HCT116 (cell line): Measurements from ENCODE around the gene SZRD1.

ENCODE experiments used
- EZH2 ChIP-seq: fragments of 200-600 bp; sonication (generic); IDR thresholded peaks from 2 replicates; pipeline ENCODE4 v1.6.1; 2017; ENCODE audit warnings: antibody characterized with exemption, mixed run types
- EZH2phosphoT487 ChIP-seq: fragments of 200-600 bp; IDR thresholded peaks from 2 replicates; pipeline ENCODE4 v1.6.1; 2018; ENCODE audit warnings: antibody characterized with exemption, borderline replicate concordance
- POLR2A ChIP-seq: IDR thresholded peaks from 2 replicates; pipeline ENCODE4 v1.7.0; 2011; ENCODE audit warnings: borderline replicate concordance; ENCODE audit not compliant: insufficient read depth, insufficient read length; ENCODE audit errors: extremely low read depth
- POLR2AphosphoS5 ChIP-seq: IDR thresholded peaks from 2 replicates; pipeline ENCODE4 v1.6.1; 2011; ENCODE audit warnings: mild to moderate bottlenecking, low read depth, low read length, moderate library complexity
- ZFX ChIP-seq: fragments of 450-650 bp; IDR thresholded peaks from 2 replicates; pipeline ENCODE4 v1.6.1; 2017
- TF ChIP-seq, protein P1 (sequence below): IDR thresholded peaks from 2 replicates; pipeline ENCODE4 v1.6.1; 2012
- TF ChIP-seq, protein P2 (sequence below), 3 experiments: fragments of 200-600 bp in 1 of 3; sonication (generic) in 1 of 3; IDR thresholded peaks in 2 of 3; conservative IDR thresholded peaks in 1 of 3; 2 replicates each; pipeline ENCODE4 v1.5.1; 2012 to 2017; ENCODE audit warnings: low read depth in 2 of 3, low read length in 2 of 3, antibody characterized with exemption in 1 of 3, borderline replicate concordance in 1 of 3, control low read depth in 1 of 3, mild to moderate bottlenecking in 1 of 3, mixed read lengths in 1 of 3, mixed run types in 1 of 3, moderate library complexity in 1 of 3; ENCODE audit not compliant: insufficient read depth in 1 of 3
- TF ChIP-seq, protein P3 (sequence below): IDR thresholded peaks from 2 replicates; pipeline ENCODE4 v1.6.1; 2012; ENCODE audit warnings: low read depth

DNA sequence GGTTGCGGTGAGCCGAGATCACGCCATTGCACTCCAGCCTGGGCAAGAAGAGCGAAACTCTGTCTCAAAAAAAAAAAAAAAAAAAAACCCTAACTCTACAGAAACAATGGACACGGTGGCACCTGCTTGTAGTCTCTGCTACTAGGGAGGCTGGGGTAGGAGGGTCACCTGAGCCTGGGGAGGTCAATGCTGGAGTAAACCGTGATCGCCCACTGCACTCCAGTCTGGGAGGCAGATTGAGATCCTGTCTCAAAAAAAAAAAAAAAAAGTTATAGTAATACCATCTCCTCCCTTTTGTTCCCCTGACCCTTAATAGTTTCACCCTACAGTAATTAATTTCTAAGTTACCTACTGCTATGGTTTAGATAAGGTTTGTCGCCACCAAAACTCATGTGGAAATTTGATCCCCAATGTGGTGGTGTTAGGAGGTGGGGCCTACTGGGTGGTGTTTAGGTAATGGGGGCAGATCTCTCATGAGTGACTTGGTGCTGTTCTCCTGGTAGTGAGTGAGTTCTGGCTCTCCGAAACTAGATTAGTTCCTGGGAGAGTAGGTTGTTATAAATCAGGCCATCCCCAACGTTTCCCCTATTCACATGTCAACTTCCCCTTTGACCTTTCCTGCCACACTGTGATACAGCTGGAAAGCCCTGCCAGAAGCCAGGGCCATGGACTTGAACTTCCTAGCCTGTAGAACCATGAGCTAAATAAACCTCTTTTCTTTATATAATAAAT is 24.5 kb upstream of the SZRD1 start:
- TF ChIP-seq EZH2 (no peak), ZFX (no peak), POLR2A (no peak), POLR2AphosphoS5 (no peak), EZH2phosphoT487 (no peak)
- TF ChIP-seq, protein P1, sequence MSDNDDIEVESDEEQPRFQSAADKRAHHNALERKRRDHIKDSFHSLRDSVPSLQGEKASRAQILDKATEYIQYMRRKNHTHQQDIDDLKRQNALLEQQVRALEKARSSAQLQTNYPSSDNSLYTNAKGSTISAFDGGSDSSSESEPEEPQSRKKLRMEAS, result no peak
- TF ChIP-seq, protein P2, sequence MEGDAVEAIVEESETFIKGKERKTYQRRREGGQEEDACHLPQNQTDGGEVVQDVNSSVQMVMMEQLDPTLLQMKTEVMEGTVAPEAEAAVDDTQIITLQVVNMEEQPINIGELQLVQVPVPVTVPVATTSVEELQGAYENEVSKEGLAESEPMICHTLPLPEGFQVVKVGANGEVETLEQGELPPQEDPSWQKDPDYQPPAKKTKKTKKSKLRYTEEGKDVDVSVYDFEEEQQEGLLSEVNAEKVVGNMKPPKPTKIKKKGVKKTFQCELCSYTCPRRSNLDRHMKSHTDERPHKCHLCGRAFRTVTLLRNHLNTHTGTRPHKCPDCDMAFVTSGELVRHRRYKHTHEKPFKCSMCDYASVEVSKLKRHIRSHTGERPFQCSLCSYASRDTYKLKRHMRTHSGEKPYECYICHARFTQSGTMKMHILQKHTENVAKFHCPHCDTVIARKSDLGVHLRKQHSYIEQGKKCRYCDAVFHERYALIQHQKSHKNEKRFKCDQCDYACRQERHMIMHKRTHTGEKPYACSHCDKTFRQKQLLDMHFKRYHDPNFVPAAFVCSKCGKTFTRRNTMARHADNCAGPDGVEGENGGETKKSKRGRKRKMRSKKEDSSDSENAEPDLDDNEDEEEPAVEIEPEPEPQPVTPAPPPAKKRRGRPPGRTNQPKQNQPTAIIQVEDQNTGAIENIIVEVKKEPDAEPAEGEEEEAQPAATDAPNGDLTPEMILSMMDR (IDR thresholded peaks at IDR 0.05 in 2 of 3, conservative IDR thresholded peaks at IDR 0.05 in 1 of 3; ENCODE audit: borderline replicate concordance in 1 of 3, insufficient read depth in 1 of 3, low read depth in 2 of 3, low read length in 2 of 3), result no peak
- TF ChIP-seq, protein P3, sequence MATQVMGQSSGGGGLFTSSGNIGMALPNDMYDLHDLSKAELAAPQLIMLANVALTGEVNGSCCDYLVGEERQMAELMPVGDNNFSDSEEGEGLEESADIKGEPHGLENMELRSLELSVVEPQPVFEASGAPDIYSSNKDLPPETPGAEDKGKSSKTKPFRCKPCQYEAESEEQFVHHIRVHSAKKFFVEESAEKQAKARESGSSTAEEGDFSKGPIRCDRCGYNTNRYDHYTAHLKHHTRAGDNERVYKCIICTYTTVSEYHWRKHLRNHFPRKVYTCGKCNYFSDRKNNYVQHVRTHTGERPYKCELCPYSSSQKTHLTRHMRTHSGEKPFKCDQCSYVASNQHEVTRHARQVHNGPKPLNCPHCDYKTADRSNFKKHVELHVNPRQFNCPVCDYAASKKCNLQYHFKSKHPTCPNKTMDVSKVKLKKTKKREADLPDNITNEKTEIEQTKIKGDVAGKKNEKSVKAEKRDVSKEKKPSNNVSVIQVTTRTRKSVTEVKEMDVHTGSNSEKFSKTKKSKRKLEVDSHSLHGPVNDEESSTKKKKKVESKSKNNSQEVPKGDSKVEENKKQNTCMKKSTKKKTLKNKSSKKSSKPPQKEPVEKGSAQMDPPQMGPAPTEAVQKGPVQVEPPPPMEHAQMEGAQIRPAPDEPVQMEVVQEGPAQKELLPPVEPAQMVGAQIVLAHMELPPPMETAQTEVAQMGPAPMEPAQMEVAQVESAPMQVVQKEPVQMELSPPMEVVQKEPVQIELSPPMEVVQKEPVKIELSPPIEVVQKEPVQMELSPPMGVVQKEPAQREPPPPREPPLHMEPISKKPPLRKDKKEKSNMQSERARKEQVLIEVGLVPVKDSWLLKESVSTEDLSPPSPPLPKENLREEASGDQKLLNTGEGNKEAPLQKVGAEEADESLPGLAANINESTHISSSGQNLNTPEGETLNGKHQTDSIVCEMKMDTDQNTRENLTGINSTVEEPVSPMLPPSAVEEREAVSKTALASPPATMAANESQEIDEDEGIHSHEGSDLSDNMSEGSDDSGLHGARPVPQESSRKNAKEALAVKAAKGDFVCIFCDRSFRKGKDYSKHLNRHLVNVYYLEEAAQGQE, result no peak
